Measurements from ENCODE around the gene SPATA3.

SPATA3 gene

GRCh38 chr2:230968921-230969658 lies 26.8 kb upstream of the SPATA3 start:
- no peak for DNase-seq (ENCODE audit: low spot score)

- no peak for DNase-seq (ENCODE audit: low spot score)
Observed at GRCh38 chr2:230969659-230970015, 26.3 kb upstream of the SPATA3 start.

- no peak for DNase-seq (ENCODE audit: low spot score)
Observed at GRCh38 chr2:230972046-230972445, 23.9 kb upstream of the SPATA3 start.

- DNase-seq (ENCODE audit: low spot score) = peak; percentile 46
Observed at GRCh38 chr2:230974096-230974913, 21.6 kb upstream of the SPATA3 start.

- DNase-seq (ENCODE audit: low spot score) = no peak
Observed at GRCh38 chr2:230975927-230976326, 20.0 kb upstream of the SPATA3 start.

- DNase-seq (ENCODE audit: low spot score) = no peak
Observed at GRCh38 chr2:230976671-230977171, 19.2 kb upstream of the SPATA3 start.

GRCh38 chr2:230980468-230980867 lies 15.5 kb upstream of the SPATA3 start:
- no peak for DNase-seq (ENCODE audit: low spot score)

GRCh38 chr2:230981704-230982103 lies 14.2 kb upstream of the SPATA3 start:
- DNase-seq (ENCODE audit: low spot score) = no peak

GRCh38 chr2:230982126-230982525 lies 13.8 kb upstream of the SPATA3 start:
- no peak for DNase-seq (ENCODE audit: low spot score)

GRCh38 chr2:230982528-230982927 lies 13.4 kb upstream of the SPATA3 start:
- no peak for DNase-seq (ENCODE audit: low spot score)

- DNase-seq (ENCODE audit: low spot score) = no peak
Observed at GRCh38 chr2:230983566-230983965, 12.4 kb upstream of the SPATA3 start.

GRCh38 chr2:230984393-230985220 lies 11.3 kb upstream of the SPATA3 start:
- DNase-seq (ENCODE audit: low spot score) = no peak

GRCh38 chr2:230985519-230986231 lies 10.2 kb upstream of the SPATA3 start:
- no peak for DNase-seq (ENCODE audit: low spot score)

GRCh38 chr2:230986520-230987136 lies 9.3 kb upstream of the SPATA3 start:
- DNase-seq (ENCODE audit: low spot score) = no peak

GRCh38 chr2:230987137-230988020 lies 8.5 kb upstream of the SPATA3 start:
- DNase-seq (ENCODE audit: low spot score) = peak; percentile 86

GRCh38 chr2:230989731-230990130 lies 6.2 kb upstream of the SPATA3 start:
- DNase-seq (ENCODE audit: low spot score) = no peak

GRCh38 chr2:230990131-230990898 lies 5.6 kb upstream of the SPATA3 start:
- no peak for DNase-seq (ENCODE audit: low spot score)

GRCh38 chr2:230990899-230991150 lies 5.1 kb upstream of the SPATA3 start:
- DNase-seq (ENCODE audit: low spot score) = no peak

- no peak for DNase-seq (ENCODE audit: low spot score)
Observed at GRCh38 chr2:230991598-230991997, 4.3 kb upstream of the SPATA3 start.

- DNase-seq (ENCODE audit: low spot score) = no peak
Observed at GRCh38 chr2:230996661-230997060, 740 bp downstream of the SPATA3 start.

Data from RKO (cell line).